ENCODE measurements around the gene ZSCAN32.

The ZSCAN32 gene

GRCh38 chr16:3355589-3355988 lies 45.2 kb downstream of the ZSCAN32 start, which contains the start of gene OR2C1:
Gene OR2C1, plus strand, starts transcription at chr16:3355889. Its CDS starts 52 bp downstream, at chr16:3355941.
- DNase-seq: no peak

- no peak for DNase-seq
Observed at GRCh38 chr16:3349175-3349574, 51.6 kb downstream of the ZSCAN32 start.

GRCh38 chr16:3348547-3349167 lies 52.1 kb downstream of the ZSCAN32 start:
- peak; percentile 8 for DNase-seq

GRCh38 chr16:3347586-3347985 lies 53.2 kb downstream of the ZSCAN32 start:
- DNase-seq: no peak

- DNase-seq: no peak
Observed at GRCh38 chr16:3346041-3346440, 54.8 kb downstream of the ZSCAN32 start.
